ENCODE data around the gene GRK4.

GRK4 gene

GRCh38 chr4:3066836-3067400 is 103.5 kb downstream of the GRK4 start:
- no peak for DNase-seq

- peak in 1 of 56 donors; percentile 11 for DNase-seq
Measured at GRCh38 chr4:3067473-3068001, 104.2 kb downstream of the GRK4 start.

DNA sequence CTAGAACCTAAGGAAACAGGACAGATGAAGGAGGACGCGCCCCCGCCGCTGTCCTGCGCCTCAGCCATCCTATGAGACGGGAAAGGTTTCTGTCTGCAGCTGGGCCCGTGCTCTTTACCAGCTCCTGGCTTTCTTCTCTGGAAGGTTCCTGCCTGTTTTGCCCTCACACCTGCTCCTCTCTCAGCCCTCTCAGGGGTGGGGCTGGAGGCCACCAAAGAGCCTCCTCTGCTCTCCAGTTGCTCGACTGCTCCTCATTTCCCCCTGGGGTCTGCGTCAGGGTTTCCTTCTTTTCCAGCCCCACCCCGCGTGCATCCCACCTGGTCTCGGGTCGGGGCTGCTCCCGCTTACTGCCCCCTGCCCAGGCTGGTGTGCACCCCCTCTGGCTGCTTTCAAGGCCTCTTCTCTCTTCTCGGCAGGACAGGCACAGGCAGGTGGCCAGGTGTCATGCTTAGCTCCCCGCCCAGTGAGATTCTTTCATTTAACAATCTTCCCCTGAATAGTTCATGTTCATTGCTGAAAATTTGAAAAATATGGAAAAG is 106.4 kb downstream of the GRK4 start:
- DNase-seq, result no peak

DNA sequence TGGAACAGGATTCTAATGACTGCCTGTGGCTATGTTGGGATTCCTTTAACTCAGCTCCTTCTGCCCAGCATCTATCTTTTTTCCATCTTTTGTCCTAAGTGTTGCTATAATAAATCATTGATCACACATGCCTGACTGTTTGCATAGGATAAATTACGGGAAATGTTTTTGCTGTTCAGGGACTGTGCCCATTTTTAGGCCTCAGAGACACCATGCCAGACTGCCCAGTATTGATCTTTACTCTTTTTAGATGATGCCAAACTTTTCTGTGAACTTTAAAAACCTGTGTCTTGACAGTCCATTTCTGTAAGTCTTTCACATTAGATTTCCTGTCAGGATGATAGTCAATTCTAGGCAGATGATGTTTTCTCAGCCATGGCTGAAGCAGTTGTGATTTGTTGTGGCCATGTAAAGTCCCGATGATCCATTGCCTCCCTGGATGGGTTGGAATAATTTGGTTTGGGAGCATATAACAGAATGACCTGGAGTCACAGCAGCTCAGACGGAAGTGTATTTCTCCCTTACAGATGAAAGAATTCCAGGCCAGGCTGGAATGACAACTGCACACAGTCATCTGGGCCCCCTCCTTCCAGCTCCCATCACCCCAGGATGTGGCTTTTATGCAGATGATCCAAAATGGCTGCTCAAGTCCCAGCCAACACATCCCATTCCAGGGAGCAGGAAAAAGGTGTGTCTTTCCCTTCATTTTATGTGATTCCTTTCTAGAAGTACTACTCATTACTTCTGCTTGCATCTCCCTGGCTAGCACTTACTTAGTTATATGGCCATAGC is 107.5 kb downstream of the GRK4 start:
- no peak for DNase-seq

DNA sequence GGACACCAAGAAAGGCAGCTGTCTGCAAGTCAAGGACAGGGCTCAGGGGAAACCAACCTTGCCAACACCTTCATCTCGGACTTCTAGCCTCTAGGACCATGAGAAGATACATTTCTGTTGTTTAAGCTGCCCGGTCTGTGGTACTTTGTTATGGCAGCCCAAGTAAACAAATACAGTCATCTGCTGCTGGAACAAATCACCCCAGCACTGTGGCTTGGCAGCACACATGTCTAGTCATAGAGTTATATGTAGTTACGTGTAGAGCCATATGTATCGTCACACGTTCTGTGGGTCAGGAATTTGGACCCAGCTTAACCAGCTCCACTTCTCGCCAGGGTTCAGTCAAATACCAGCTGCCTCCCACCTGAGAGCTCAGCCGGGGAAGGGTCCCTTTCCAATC is 108.4 kb downstream of the GRK4 start:
- DNase-seq, result no peak

- peak in 3 of 56 donors; percentile 47 to 57 (median 51) for DNase-seq
Measured at GRCh38 chr4:3073158-3074077, 110.0 kb downstream of the GRK4 start.

DNA sequence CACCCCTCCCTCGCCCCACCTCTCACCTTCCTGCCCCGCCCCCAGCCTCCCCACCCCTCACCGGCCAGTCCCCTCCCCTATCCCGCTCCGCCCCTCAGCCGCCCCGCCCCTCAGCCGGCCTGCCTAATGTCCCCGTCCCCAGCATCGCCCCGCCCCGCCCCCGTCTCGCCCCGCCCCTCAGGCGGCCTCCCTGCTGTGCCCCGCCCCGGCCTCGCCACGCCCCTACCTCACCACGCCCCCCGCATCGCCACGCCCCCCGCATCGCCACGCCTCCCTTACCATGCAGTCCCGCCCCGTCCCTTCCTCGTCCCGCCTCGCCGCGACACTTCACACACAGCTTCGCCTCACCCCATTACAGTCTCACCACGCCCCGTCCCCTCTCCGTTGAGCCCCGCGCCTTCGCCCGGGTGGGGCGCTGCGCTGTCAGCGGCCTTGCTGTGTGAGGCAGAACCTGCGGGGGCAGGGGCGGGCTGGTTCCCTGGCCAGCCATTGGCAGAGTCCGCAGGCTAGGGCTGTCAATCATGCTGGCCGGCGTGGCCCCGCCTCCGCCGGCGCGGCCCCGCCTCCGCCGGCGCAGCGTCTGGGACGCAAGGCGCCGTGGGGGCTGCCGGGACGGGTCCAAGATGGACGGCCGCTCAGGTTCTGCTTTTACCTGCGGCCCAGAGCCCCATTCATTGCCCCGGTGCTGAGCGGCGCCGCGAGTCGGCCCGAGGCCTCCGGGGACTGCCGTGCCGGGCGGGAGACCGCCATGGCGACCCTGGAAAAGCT is 110.9 kb downstream of the GRK4 start, which contains the start of the genes HTT and HTT-AS:
Gene HTT (plus strand): TSS at position 604 of the 768 bp plus-strand sequence. CDS start 145 bp downstream, at position 749.
Gene HTT-AS (minus strand): TSS at position 461 of the 768 bp plus-strand sequence.
- peak; percentile 82 to 100 (median 97) for DNase-seq

DNA sequence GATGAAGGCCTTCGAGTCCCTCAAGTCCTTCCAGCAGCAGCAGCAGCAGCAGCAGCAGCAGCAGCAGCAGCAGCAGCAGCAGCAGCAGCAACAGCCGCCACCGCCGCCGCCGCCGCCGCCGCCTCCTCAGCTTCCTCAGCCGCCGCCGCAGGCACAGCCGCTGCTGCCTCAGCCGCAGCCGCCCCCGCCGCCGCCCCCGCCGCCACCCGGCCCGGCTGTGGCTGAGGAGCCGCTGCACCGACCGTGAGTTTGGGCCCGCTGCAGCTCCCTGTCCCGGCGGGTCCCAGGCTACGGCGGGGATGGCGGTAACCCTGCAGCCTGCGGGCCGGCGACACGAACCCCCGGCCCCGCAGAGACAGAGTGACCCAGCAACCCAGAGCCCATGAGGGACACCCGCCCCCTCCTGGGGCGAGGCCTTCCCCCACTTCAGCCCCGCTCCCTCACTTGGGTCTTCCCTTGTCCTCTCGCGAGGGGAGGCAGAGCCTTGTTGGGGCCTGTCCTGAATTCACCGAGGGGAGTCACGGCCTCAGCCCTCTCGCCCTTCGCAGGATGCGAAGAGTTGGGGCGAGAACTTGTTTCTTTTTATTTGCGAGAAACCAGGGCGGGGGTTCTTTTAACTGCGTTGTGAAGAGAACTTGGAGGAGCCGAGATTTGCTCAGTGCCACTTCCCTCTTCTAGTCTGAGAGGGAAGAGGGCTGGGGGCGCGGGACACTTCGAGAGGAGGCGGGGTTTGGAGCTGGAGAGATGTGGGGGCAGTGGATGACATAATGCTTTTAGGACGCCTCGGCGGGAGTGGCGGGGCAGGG is 111.7 kb downstream of the GRK4 start:
- peak in 24 of 56 donors; percentile 11 to 52 (median 30) for DNase-seq

- DNase-seq, result no peak
Measured at GRCh38 chr4:3075652-3075981, 112.2 kb downstream of the GRK4 start.

DNA sequence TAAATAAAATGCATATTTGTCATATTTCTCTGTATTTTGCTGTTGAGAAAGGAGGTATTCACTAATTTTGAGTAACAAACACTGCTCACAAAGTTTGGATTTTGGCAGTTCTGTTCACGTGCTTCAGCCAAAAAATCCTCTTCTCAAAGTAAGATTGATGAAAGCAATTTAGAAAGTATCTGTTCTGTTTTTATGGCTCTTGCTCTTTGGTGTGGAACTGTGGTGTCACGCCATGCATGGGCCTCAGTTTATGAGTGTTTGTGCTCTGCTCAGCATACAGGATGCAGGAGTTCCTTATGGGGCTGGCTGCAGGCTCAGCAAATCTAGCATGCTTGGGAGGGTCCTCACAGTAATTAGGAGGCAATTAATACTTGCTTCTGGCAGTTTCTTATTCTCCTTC is 114.4 kb downstream of the GRK4 start:
- no peak for DNase-seq

DNA sequence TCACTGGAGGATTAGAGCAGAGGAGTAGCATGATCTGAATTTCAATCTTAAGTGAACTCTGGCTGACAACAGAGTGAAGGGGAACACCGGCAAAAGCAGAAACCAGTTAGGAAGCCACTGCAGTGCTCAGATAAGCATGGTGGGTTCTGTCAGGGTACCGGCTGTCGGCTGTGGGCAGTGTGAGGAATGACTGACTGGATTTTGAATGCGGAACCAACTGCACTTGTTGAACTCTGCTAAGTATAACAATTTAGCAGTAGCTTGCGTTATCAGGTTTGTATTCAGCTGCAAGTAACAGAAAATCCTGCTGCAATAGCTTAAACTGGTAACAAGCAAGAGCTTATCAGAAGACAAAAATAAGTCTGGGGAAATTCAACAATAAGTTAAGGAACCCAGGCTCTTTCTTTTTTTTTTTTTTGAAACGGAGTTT is 116.3 kb downstream of the GRK4 start:
- no peak for DNase-seq

- no peak for DNase-seq
Measured at GRCh38 chr4:3082925-3083515, 119.6 kb downstream of the GRK4 start.

- DNase-seq, result no peak
Measured at GRCh38 chr4:3083732-3084131, 120.4 kb downstream of the GRK4 start.

- no peak for DNase-seq
Measured at GRCh38 chr4:3085948-3086670, 122.7 kb downstream of the GRK4 start.

DNA sequence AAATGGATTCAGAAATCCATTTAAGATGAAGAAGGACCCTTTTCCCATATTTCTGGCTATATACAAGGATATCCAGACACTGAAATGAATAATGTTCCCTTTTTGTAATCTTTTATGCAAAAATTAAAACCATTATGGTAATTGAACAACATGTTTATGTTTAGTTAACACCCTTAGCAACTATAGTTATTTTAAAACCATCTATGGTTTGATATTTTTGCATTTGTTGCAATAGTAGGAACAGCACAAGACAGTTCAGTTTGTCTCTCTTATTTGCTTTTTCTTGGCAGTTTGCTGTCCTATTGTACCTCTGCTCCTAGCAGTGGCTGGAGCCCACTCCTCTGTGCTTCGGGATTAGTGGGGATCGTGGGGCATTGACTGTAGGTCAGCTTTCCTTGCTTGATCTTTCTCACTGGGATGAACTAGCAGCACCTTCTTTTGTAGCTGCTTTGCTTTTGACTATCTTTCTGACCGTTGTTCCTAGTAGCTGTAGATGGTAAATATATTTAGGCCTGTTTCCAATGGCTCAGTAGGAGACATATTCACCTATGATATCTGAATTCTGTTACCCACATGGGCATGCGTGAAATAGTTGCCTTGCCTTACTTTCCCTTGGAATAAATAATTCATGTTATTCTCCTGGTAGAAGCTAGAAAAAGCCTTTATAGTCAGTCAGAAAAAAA is 123.9 kb downstream of the GRK4 start:
- DNase-seq, result no peak
